ENCODE data around the gene AFF3. TPM values are rescaled to one million over a fixed set of nuclear protein-coding genes. Genes with fewer than 3 reads are reported as not detected.

AFF3 gene
- total and polyA plus RNA-seq, 2 of the 13 experiments (the other 11 are each of a cell fraction or from before 2014, with no cell fraction given), result not detected

GRCh38 chr2:99711144-99711543 lies 431.2 kb downstream of the AFF3 start:
- WGBS (ENCODE audit: low lambda C conversion rate), result 63% methylated on average over 9 of the region's 9 CpGs
- no peak for DNase-seq (ENCODE audit: low spot score)
- no peaks in the 10 kb centered on the region for H3K27me3 ChIP-seq (ENCODE audit: control insufficient read depth in 1 of 2, insufficient read depth in 2 of 2, low read length in 2 of 2)
- H3K79me2 ChIP-seq (ENCODE audit: insufficient read depth, low read length), result no peaks in the 10 kb centered on the region
- H3K9ac ChIP-seq (ENCODE audit: insufficient read depth, low read depth, low read length), result no peak overlapping the region
- intact Hi-C loops (cut with micrococcal nuclease; ENCODE audit: unreplicated experiment), result no loop called here
- in situ Hi-C loops (cut with HindIII; ENCODE audit: extremely low pct_ligation_motif_present, low pct_unique_long_range_greater_than_20kb), result no loop called here
- H4K20me1 ChIP-seq (ENCODE audit: insufficient read depth, low read length), result no peaks in the 10 kb centered on the region
- H3K27ac ChIP-seq (ENCODE audit: extremely low read length, insufficient read depth, low read length), result no peak overlapping the region
- no peak for FAIRE-seq
- no peak overlapping the region for H2AFZ ChIP-seq (ENCODE audit: low read length)
- H3K36me3 ChIP-seq (replicated peaks in 1 of 2; ENCODE audit: control insufficient read depth in 1 of 2, insufficient read depth in 2 of 2, low read length in 2 of 2), result no peaks in the 10 kb centered on the region
- H3K4me2 ChIP-seq (ENCODE audit: low read depth, low read length), result no peak overlapping the region
- CTCF ChIA-PET (ENCODE audit: low intra/inter-chr PET ratio, low total read pairs), result no interaction called here
- no peak for TF ChIP-seq ZNF563 (CRISPR knock-in tag; IDR thresholded peaks at IDR 0.05)
- no peak for TF ChIP-seq GATA4 (IDR thresholded peaks at IDR 0.05; ENCODE audit: borderline replicate concordance, low read depth)
- no peak for TF ChIP-seq KLF6 (CRISPR knock-in tag; IDR thresholded peaks at IDR 0.05)
- TF ChIP-seq ZNF251 (CRISPR knock-in tag; IDR thresholded peaks at IDR 0.05), result no peak
- TF ChIP-seq ZKSCAN1 (IDR thresholded peaks at IDR 0.05; ENCODE audit: low read length), result no peak
- TF ChIP-seq ZNF687 (CRISPR knock-in tag; IDR thresholded peaks at IDR 0.05), result no peak
- TF ChIP-seq ZNF296 (CRISPR knock-in tag; conservative IDR thresholded peaks at IDR 0.05), result no peak
- TF ChIP-seq NFKBIZ (CRISPR knock-in tag; IDR thresholded peaks at IDR 0.05), result no peak
- TF ChIP-seq ZNF691 (CRISPR knock-in tag; IDR thresholded peaks at IDR 0.05; ENCODE audit: borderline replicate concordance, low read depth), result no peak
- TF ChIP-seq E2F1 (CRISPR knock-in tag; IDR thresholded peaks at IDR 0.05), result no peak
- no peak for TF ChIP-seq ATM (IDR thresholded peaks at IDR 0.05; ENCODE audit: borderline replicate concordance)
- TF ChIP-seq KDM6A (CRISPR knock-in tag; IDR thresholded peaks at IDR 0.05; ENCODE audit: low read depth), result no peak
- TF ChIP-seq ADNP (CRISPR knock-in tag; IDR thresholded peaks at IDR 0.05), result no peak
- TF ChIP-seq ZMAT5 (CRISPR knock-in tag; IDR thresholded peaks at IDR 0.05; ENCODE audit: borderline replicate concordance, low read depth), result no peak
- TF ChIP-seq CAMTA2 (CRISPR knock-in tag; IDR thresholded peaks at IDR 0.05; ENCODE audit: borderline replicate concordance), result no peak
- no peak for TF ChIP-seq ZNF264 (CRISPR knock-in tag; IDR thresholded peaks at IDR 0.05)
- no peak for TF ChIP-seq ZNF800 (CRISPR knock-in tag; IDR thresholded peaks at IDR 0.05)
- BruUV-seq (replicated peaks), result no TSS peak
- no peaks in the 10 kb centered on the region for H3K9me3 ChIP-seq (ENCODE audit: low read length)
- ATAC-seq, result no peak
- H3K4me1 ChIP-seq (ENCODE audit: insufficient read depth, low read length), result no peaks in the 10 kb centered on the region
- no peak overlapping the region for H3K4me3 ChIP-seq (replicated peaks in 1 of 3; ENCODE audit: insufficient read depth in 1 of 3, low read depth in 2 of 3, low read length in 3 of 3)
- POLR2A ChIA-PET, result no interaction called here

Data from HepG2 (cell line).